DOHH2 (cell line): Measurements from ENCODE around the gene NHLH1.

Experiments
- CTCF ChIP-seq: fragments of 200-600 bp; sonication (generic); IDR thresholded peaks from one replicate; pipeline ENCODE4 v1.5.1; 2014; ENCODE audit warnings: antibody characterized with exemption, mild to moderate bottlenecking, low read depth, low read length; ENCODE audit not compliant: poor library complexity, severe bottlenecking
- EZH2phosphoT487 ChIP-seq: fragments of 200-600 bp; sonication (generic); IDR thresholded peaks from 2 replicates; pipeline ENCODE4 v1.6.1; 2017; ENCODE audit warnings: borderline replicate concordance, mild to moderate bottlenecking, antibody characterized with exemption, low read length, moderate library complexity, mixed read lengths

- no peak for TF ChIP-seq CTCF
- TF ChIP-seq EZH2phosphoT487 = no peak
Measured at GRCh38 chr1:160330119-160330518, 36.8 kb upstream of the NHLH1 start.
